COLO829 (cell line): ENCODE data around the gene NPAS1.
"Not testable (repeated sequence)": the region's sequence is repeated elsewhere in the genome, so short reads cannot be mapped to it uniquely, and the experiment has no call there.

Experiments used
- DNase-seq: peaks from one replicate; pipeline ENCODE4 v3.0.0; 2012; ENCODE audit warnings: low spot score

The NPAS1 gene

DNA sequence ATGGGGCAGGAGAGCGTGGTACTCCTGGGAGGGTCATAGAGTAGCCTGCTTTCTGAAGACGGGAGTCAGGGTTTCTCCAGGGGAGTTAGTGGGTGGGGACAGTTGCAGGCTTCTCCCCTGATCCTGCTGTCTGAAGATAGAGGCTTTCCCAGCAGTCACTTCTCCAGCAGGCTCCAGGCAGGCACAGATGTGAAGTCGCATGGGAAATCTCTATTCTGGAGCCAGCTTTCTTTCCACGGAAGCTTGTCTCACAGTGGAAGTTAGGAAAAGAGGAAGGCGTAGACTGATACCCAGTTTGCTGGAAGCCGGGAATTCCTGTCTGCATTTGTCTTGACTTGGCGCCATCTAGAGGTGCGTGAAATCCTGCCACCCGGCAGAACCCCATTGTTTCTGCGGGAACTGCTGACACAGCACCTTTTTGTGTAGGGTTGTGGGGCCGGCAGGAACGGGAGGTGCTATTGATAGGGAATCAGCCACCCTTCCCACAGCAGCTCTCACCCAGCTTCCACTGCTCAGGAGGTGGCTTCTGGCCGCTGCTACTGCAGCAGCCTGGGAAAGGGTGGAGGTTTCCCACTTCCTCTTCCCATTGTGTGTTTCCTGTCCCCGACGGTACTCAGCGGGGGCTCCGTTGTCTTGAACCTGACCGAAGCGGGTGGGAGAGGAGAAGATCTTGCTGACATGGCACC is 28.5 kb upstream of the NPAS1 start:
- peak; percentile 54 for DNase-seq

DNA sequence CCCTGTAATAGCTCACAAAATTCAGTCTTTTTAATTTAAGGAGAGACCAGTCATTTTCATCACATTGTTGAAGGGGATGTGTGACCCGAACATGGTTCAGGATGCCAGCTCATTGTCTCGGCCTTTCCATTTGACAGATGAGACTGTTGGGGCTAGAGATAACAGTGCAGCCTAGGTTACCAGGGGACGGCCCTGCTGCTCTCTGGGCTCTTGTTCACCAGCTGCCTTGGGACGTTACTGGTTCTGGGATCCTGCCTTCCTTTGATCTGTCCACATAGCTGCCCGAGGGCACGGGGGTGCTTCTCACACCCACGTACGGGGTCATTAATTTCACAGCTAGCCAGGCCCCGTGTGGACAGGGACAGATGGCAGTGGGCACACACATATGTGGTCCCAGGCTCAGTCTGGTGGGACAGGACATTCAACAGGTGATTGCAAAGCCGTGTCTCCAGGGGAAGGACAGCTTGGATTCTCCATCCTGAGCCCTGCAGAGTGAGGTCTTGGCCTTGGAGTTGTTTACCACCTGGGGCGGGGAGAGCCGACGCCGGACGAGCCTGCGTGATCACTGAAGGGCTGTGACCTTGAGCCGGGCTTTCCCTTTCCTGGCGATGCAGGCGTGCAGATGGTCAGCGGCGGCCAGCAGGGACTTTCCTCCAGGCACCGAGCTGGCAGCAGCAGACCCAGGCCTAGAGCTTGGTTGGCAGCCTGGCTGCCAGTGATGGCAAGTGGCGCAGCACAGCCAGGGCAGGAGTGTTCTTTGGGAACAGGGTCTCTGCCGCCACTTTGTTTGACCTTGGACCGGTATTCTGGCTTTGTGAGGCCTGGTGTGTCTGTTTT is 26.7 kb upstream of the NPAS1 start:
- no peak for DNase-seq

DNA sequence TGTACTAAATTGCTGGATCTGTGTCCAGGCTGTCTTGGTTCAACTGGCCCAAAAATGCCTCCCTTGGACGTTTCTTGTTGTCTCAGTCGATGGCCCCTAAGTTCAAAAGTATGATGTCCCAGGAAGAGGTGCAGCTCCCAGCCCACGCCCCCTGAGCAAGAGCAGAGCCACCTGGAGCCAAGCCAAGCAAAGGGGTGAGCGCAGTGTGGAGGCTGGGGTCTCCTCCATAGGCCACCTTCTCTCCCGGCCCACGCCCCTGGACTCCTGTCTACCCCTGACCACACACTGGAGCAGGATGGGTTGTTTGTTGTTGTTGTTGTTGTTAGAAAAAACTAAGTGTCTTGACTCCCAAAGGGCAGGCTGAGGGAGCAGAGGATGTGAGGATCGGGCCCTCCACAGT is 26.0 kb upstream of the NPAS1 start:
- DNase-seq = no peak

DNA sequence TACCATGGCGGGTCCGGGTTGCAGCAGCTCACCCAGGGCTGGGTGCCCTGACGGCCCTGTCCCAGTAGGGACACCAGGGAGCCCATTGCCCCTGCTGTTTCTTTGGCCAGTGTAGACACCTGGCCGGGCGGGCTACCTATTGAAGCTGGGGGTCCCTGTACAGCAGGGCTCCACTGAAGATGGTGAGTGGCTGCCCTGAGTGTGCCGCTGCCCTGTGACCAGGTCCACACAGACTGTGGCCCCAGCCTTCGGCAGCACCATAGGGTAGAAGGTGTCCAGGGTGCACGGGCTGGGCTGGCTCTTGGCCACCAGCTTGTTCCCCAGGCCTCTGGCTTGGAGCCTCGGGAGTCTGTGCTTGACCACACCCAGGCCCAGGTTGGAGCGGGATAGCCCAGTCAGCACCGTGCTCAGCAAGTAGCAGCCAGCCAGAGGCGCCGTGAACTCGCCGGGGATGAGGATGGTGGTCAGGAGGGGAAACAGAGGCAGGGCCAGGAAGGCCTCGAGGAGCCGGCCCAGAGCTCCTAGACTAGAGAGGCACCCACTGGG is 25.4 kb upstream of the NPAS1 start:
- no peak for DNase-seq

DNA sequence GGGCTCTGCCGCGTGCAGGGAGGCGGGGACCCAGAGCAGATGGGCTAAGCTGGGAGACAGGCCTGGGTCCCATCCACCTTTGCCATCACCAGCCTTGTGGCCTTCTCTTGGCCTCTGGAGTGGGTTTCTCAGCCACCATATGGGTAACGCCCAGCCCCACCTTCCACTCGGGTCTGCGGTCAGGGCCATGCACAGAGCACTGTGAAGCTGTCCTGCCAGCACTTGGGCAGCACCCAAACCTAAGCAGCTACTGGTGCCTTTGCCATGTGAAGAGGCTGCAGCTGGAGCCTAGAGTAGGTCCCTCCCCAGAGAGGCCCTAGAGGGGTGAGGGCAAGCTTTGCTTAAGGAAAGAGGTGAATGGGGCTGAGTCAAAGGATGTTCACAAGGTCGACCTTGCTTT is 24.1 kb upstream of the NPAS1 start:
- DNase-seq = no peak

DNA sequence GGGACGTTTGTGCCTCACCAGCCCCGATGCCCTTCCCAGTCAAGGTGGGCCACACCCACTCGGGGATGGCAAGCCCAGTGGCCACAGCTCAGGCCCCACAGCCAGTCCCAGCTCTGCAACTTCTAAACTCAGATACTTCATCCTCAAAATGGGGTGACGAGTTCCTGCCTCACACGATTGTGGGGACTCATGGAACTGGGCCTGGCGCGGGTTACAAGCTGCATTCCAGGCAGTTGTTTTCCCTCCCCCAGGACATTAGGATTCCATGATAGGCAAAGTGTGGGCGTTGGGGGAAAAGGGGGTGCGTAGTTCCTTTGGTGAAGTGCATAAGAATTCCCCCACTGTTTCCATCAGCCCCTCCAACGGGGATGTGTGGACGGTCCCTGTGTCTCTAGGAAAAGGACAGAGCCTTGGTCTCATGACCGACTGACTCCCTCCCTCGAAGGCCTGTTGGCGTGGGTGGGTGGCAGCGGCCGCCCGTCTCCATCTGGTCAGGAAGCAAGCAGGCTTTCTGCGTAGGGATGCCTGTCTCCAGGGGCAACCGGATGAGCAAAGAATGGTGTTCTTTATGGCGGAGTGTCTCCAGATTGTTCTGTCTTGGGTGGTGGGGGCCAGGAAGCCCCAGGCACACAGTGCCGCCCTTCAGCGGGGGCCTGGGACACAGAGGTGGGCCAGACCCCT is 21.1 kb upstream of the NPAS1 start:
- peak; percentile 76 for DNase-seq

DNA sequence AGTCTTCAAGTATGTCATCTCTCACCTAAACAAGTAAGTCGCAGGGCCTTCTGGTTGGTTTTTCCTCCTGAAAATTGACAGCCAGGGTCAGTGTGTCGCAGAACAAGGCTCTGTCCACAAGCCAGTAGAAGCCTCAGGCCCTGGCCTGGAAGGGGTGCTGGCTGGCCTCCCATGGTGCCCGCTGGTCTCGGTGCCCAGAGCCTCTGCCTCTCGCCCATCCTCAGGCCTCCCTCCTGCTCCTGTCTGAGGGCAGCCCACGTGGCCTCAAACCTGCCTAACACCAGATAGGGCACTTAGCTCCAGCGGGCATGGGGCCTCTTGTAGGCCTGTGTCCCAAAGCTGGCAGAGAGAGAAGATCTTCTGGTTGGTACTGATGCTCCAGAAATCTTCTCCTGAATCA is 20.3 kb upstream of the NPAS1 start:
- no peak for DNase-seq

DNA sequence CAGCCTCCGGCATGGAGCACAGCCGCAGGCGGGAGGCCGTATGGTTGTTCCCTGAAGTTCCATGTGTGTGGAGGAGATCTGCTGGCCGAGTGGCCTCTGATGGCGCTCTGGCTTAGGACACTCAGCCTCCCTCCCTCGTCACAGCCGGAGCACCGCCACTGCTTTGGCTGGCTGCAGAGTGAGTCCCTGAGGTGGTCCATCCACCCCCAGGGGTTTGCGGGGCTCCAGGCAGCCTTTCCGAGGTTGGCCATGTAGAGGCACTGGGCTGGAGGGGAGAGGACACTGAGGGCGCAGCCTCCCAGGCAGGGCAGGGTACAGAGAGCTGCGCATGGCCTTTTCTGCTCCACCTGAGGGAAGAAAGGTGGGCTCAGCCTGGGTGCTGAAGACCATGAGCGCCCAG is 19.8 kb upstream of the NPAS1 start:
- no peak for DNase-seq

DNA sequence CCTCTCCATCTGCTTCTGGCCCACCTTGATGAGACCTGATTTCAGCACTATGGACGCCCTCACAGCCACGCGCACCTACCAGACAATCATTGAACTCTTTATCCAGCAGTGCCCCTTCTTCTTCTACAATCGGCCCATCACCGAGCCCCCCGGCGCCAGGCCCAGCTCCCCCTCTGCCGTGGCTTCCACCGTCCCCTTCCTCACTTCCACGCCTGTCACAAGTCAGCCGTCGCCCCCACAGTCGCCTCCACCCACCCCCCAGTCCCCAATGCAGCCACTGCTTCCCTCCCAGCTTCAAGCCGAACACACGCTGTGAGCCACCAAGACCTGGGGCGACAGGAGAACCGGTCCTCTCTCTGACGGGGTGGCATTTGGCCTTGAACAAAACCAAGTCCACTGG is 19.3 kb upstream of the NPAS1 start:
- DNase-seq = no peak

DNA sequence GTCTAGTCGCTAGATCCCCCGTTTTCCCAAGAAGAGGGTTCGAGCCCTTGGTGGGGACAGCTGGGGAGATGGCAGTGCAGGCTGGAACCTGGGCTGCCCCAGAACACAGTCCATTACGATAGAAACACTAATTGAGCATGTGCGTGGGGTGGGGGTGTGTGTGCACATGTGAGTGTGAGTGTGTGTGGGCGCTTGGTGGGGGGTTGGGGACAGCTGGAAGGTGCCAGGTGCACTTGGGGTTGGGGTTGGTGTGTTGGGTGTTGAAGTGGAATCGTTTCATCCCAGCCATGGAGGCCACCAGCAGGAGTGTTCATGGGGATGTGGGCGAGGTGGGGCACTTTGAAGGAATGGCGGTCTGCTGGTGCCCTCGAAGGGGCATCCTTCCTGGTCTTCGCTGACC is 18.1 kb upstream of the NPAS1 start:
- DNase-seq = no peak

DNA sequence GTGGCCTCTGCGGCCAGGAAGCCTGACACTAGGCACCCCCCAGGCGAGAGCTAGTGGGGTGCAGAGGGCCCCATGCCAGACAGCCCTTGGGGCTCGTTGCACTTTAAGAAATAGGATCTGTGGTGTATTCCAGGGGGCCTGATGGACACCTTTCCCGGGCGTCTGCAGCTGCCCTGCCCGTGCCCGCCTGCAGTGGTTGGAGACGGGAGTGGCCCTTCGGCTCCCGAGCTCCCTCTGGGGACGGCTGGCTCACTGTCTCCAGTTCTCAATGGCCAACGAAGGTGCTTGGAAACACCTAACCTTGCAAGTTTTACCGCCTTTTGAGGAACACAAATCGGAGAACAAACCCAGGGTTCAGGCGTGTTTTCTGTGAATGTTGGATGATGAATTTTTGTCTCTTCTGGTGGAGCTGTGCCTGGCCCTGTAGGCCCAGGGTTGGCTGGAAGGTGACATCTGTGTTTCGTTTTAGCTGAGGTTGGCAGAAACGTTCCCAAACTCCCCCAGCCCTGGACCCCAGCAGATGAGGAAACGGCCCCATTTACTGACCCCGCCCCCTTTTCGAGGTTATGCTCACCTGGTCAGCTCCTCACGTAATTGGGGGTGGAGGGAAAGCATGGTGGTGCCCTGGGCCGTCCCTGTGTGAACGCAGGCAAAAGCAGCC is 17.4 kb upstream of the NPAS1 start:
- DNase-seq = no peak

DNA sequence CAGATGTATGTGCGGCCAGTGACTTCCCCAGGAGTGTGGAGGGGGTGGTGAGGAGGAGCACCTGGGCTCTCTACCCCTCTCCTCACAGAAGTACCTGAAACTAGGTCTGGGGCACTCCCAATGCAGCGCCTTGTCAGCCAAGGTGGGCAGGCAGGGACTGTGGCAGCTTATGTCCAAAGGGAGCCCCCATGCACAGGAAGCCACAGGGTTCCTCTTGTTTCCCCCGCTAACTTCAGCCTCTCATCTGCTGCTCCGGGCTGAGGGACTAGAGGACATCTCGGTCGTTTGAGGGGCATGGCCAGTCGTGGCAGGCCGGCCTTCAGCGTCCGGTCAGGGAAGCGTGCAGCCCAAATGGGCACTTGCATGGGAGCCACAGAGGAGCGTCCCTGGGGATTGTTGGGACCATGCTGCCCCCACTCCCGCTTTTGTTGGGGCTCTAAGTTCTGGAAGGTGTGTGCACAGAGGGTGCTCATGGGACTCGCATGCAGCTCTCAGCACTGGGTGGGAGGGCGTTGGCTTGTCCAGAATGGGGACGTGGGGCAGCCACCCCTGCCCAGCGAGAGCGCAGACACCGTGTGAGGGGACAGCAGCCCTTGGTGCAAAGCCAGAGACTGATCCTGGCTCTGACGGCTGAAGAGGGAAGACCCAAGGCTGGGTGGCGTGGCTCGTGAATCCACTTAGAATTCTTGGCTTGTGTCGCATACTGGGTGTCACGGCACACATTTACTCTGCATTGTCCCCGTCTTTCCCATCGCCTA is 16.6 kb upstream of the NPAS1 start:
- DNase-seq = no peak

DNA sequence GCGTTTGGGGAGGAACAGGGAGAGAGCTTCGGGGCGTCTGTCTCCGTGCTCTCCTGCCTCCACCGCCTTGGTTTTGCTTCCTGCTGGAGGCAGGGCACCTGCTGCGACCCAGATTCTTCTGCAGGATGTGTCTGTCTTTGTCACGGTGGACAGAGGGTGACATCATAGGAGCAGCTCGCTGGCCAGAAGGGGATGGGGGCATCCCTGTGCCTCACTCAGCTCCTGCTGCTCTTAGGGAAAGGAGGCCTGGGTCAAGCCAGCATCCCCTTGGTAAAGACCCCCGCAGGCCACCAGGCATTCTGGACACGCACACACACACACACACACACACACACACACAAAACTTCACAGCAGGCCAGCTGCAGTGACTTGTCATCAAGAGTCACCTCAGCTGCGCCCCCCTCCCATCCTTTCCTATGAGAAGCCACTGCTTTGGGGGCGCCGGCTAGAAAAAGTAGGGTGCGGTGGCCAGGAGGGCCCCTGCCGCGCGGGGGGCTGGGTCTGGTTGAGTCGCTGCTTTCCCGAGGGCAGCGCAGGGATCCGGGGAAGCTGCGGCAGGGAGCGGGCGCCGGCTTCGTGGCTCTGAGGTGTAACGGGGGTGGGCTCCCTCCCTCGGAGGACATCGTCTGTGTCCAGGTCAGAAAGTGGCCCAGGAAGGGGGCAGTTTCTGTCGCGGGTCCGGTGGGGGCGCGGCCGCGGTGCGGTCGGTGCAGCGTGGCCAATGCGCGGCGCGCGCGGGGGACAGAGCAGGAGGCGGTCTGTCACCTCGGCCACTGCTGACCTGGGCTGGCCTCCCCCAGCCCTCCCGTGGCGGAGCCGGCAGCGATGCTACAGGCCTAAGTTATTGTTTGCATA is 15.8 kb upstream of the NPAS1 start:
- no peak for DNase-seq

DNA sequence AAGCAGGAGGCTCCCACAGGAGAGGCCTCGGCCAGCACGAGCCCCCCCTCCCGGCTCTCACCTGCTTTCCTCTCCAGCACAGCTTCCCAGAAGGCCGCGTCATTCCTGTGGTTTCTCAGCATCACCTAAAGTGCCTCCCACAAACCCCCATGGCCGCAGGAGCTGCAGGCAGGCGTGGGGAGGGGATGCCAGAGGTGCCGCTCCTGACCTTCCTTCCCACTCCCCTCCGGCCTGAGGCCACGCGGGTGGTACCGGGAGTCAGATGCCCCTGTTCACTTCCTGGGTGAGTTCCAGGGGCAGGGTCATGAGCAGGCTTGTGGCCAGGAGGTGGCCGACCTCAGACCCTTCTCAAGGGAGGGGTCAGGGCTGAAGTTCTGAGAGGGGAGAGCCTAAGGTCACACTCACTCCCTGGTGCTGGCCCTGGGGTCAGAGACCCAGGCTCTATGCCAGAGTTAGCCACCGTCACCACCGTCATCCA is 14.4 kb upstream of the NPAS1 start:
- no peak for DNase-seq

DNA sequence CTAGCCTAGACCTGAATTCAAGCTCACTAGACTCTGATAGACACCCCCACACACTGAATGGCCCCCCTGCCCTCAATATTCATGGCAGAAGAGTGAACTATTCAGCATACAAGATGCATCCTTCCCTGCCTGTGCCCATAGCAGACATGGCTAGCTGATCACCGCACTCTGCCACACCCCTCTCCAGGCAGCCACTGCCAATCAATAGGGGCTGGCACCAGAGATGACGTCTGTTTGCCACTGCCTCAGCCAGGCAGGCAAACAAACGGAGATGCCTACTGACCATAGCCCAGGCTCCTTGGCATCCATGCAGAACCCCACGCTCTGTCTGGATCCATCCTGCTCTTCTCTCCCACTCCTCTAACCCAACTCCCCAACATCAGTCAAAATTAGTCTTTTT is 13.8 kb upstream of the NPAS1 start:
- no peak for DNase-seq

DNA sequence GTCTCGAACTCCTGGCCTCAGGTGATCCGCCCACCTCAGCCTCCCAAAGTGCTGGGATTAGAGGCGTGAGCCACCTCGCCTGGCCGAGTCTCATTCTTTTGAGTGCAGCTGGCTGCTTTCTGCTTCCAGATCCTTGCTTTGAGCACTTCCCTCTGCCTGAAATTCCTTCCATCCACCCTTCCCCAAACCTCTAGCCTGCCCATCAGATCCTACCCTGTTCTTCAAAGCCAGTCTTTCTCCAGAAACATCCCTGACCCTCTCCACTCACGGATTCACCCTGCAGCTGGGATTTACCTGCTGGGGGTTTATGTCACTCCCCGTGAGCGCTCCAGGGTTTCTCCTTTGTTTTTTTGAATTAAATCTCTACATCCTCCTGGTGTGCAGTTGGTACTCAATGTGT is 13.1 kb upstream of the NPAS1 start:
- DNase-seq = no peak

DNA sequence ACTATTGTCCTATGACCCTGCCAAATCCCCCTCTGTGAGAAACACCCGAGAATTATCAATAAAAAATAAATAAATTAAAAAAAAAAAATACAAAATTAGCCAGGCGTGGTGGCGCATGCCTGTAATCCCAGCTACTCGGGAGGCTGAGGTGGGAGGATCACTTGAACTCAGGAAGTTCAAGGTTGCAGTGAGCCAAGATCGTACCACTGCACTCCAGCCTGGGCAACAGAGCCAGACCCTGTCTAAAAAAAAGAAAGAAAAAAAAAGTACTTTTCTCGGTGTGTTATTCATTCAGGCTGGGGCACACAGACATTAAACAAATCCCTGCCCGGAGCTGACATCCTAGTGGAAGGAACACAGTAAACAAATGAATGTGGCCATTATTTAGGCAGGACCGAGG is 9.1 kb upstream of the NPAS1 start:
- DNase-seq = not testable (repeated sequence)

DNA sequence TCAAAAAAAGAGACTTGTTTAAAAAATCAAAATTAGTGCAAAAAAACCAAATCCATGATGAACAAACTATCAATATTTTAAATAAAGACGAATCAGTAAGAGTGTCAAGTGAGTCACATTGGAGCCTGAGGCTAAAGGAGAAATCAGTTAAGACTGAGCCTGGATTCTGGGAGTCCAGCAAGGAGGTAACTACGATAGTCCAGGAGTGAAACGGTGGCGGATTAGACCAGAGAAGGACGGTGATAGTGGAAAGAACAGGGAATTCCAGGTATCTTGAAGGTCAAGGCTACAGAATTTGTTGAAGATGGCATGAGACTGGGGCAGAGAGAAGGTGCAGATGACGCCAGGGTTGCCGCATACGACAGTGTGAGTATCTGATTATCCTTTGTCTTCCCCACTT is 7.0 kb upstream of the NPAS1 start:
- no peak for DNase-seq

DNA sequence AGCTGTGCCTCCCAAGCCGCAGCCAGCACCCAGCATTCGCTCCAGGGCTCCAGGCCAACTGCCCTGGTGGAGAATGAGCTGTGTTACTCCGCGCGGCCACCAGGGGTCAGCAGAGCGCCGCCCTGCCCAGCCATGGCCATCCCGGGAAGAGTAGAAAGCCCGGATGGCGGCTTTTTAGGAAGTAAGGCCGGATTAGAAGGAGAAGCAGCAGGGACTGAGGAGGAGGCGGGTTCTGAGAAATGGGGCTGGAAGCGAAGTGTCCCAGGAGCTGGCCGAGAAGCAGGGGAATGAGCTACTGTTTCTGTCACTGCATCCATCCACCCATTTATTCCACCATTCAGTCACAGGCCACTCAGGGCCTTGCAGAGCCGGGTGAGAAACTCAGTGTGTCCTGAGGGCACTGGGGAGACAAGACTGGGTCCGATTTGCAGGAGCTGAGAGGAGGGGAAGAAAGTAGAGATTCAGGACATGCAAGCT is 6.6 kb upstream of the NPAS1 start:
- peak; percentile 70 for DNase-seq

DNA sequence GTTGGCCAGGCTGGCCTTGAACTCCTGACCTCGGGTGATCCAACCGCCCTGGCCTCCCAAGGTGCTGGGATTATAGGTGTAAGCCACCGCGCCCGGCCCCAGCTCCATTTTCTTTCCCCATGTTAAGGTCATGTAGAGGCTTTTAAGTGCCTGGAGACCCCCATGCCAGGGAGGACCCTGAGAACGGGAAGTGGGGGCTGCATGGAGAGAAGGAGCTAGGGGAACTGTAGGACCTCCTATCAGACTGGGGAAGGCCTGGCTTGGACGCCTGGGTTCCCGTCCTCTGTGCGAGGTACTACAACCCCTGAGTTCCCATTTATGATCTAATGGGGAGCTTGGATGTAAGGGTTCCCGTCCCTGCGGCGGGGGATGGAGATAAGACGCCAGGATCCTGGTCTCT is 714 bp upstream of the NPAS1 start:
- no peak for DNase-seq
